Mucosa of descending colon (tissue), 3 donors: Measurements from ENCODE around the gene CEP295NL. TPM values are rescaled to one million over a fixed set of nuclear protein-coding genes. Genes with fewer than 3 reads are reported as not detected.

Source experiments
- ATAC-seq: fragments of 200-7000 bp; cut with Tn5 transposase; one replicate; pipeline ENCODE4 v1.9.1; 2020; ENCODE audit warnings: mild to moderate bottlenecking, moderate library complexity
- DNase-seq, 3 donors: peaks; one replicate each; pipeline ENCODE4 v3.0.0-alpha.2; 2020
- H3K36me3 ChIP-seq: fragments of 200-600 bp; one replicate; pipeline ENCODE4 v1.8.0; 2021; ENCODE audit warnings: low read depth, mild to moderate bottlenecking
- H3K4me1 ChIP-seq: fragments of 200-600 bp; one replicate; pipeline ENCODE4 v1.8.0; 2021; ENCODE audit warnings: low read depth, mild to moderate bottlenecking
- H3K4me3 ChIP-seq: fragments of 200-600 bp; one replicate; pipeline ENCODE4 v1.8.0; 2021; ENCODE audit warnings: mild to moderate bottlenecking
- H3K9me3 ChIP-seq: fragments of 200-600 bp; one replicate; pipeline ENCODE4 v1.8.0; 2021; ENCODE audit warnings: mild to moderate bottlenecking
- intact Hi-C, 2 donors: fragments of 100-400 bp; cut with DNase I in 1 of 2; cut with micrococcal nuclease in 1 of 2; formaldehyde crosslinking; loops; one replicate each; pipeline versions ENCODE4 v1.11.0 to v1.11.1; 2022; cut with DNase I, micrococcal nuclease
- total RNA-seq, 3 donors: library from RNA; stranded (reverse); fragmentation: NEBNext Ultra II Directional in 2 of 3; extraction: Animal tissue kit (Norgen Biotek cat#: 25700) in 2 of 3; gene quantifications; one replicate each; pipeline versions ENCODE4 v1.2.1 to v1.2.4, GENCODE V29; 2021 to 2023
- TF ChIP-seq, protein P1 (sequence below): fragments of 200-600 bp; IDR thresholded peaks from one replicate; pipeline ENCODE4 v1.8.0; 2022; ENCODE audit warnings: antibody characterized with exemption, mild to moderate bottlenecking
- donor health status: DM: no; HTN: no; CAD: no; lungs with moderate emphysema.
- donor health status: DM: no; HTN: no; CAD: no.
- donor health status: DM: no; HTN: yes; CAD: no.

The CEP295NL gene
- total RNA-seq, 3 donors from 2014 or later, result 1.4 to 2.5 (median 2.0) TPM

DNA sequence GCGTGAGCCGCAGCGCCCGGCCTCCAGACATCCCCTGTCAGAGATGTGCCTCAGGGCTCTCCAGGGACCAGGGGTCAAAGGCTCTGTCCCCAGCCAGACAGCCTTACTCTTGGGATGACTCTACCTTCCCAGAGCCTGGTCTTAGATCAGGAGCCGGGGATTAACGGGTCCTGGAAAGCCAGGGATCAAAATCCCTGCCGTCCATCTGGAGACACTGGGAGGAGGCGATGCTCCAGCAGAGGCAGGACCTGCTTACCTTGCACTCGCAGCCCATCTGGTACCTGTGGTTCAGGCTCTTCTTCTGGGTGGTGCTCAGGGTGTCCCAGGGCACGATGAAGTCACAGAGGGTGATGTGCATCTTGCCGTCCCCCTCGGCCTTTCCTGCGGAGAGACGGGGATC is 45.7 kb downstream of the CEP295NL start:
- intact Hi-C loops, result no loop called here
- ATAC-seq, result no peak
- H3K36me3 ChIP-seq, result no peaks in the 10 kb centered on the region
- TF ChIP-seq, protein P1, sequence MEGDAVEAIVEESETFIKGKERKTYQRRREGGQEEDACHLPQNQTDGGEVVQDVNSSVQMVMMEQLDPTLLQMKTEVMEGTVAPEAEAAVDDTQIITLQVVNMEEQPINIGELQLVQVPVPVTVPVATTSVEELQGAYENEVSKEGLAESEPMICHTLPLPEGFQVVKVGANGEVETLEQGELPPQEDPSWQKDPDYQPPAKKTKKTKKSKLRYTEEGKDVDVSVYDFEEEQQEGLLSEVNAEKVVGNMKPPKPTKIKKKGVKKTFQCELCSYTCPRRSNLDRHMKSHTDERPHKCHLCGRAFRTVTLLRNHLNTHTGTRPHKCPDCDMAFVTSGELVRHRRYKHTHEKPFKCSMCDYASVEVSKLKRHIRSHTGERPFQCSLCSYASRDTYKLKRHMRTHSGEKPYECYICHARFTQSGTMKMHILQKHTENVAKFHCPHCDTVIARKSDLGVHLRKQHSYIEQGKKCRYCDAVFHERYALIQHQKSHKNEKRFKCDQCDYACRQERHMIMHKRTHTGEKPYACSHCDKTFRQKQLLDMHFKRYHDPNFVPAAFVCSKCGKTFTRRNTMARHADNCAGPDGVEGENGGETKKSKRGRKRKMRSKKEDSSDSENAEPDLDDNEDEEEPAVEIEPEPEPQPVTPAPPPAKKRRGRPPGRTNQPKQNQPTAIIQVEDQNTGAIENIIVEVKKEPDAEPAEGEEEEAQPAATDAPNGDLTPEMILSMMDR, result no peak
- no peak overlapping the region for H3K4me3 ChIP-seq
- DNase-seq, result no peak
- H3K9me3 ChIP-seq, result no peaks in the 10 kb centered on the region
- H3K4me1 ChIP-seq, result no peaks in the 10 kb centered on the region

DNA sequence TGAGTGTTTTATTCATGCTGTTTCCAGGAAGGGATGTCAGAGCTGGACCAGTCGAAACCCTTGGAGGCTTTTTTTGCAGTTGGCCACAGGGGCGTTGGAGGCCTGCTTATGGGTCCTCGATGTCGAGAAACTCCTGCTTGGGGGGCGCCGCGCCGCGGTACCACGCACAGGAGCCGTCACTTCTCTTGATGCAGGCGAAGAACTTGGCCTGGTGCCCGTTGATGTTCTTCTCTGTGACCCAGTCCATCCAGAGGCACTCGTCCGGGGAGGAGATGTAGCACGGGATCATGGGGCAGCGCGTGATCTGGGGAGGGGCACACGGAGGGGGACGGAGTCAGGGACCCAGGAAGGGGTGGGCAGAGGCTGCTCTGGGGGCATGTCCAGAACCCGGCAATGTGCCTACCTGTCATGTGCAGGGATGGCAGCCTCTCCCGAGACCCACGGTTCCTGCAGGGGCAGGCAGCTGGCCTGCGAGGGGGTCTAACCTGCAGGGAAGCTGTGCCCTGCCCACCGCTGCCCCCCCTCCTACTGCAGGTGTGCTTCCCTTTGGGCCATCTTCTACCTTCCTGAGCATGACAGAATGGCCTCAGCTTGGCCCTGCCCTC is 47.3 kb downstream of the CEP295NL start:
- H3K36me3 ChIP-seq, result no peaks in the 10 kb centered on the region
- ATAC-seq, result no peak

DNA sequence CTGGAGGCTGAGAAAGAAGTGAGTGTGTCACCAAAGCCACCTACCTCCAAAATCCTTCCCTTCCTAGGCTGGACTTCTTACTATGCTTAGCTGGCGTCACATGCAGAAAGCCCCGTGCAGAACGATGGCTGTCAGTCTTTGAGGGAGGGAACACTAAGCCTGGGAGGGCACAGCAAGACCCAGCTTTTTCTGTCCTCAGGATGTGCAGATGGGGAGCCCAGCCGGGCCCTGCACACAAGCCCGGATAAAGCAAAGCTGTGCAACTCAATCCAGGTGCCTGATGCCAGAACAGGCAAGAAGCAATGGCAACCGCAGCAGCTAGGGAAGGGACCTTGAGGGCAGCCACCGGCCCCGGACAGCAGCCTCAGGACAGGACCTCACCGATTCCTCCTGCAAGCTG is 48.5 kb downstream of the CEP295NL start:
- intact Hi-C loops, result no loop called here
- H3K4me1 ChIP-seq, result no peaks in the 10 kb centered on the region
- TF ChIP-seq, protein P1, result no peak
- H3K4me3 ChIP-seq, result no peak overlapping the region
- H3K9me3 ChIP-seq, result no peaks in the 10 kb centered on the region
- H3K36me3 ChIP-seq, result no peaks in the 10 kb centered on the region
- ATAC-seq (no peak), DNase-seq (no peak)

More for the DNA sequence above, 47.3 kb downstream of the CEP295NL start:
- H3K4me3 ChIP-seq, result no peak overlapping the region
- DNase-seq, result no peak
- no peaks in the 10 kb centered on the region for H3K9me3 ChIP-seq
- intact Hi-C loops, result no loop called here
- TF ChIP-seq, protein P1, result no peak
- H3K4me1 ChIP-seq, result no peaks in the 10 kb centered on the region

DNA sequence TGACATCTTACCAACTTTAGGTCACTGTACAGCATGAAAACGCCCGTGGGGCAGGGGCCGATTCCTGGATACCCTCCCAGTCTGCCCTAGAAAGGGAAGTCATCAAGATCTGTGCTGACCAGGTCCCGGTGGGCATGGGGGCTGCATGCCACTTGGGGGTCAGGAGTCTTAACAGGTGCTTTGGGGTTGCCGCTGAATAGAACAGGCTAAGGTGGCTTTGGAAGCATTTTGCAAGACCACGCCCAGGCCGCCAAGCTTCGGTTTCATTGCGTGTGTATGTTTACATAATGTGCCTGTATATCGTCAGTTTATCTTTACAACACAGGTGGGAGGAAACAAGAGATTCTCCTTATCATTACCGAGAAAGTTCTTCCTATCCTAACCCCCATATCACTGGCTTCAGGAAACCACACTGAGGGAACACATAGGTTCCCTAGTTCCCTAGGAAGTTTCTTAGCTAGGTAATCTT is 49.0 kb downstream of the CEP295NL start:
- DNase-seq (peak; percentile 73 to 85 (median 75)), ATAC-seq (peak; percentile 88)
- TF ChIP-seq, protein P1, result no peak
- H3K4me1 ChIP-seq, result no peaks in the 10 kb centered on the region
- intact Hi-C loops, result no loop called here
- H3K9me3 ChIP-seq, result no peaks in the 10 kb centered on the region
- no peaks in the 10 kb centered on the region for H3K36me3 ChIP-seq
- no peak overlapping the region for H3K4me3 ChIP-seq

DNA sequence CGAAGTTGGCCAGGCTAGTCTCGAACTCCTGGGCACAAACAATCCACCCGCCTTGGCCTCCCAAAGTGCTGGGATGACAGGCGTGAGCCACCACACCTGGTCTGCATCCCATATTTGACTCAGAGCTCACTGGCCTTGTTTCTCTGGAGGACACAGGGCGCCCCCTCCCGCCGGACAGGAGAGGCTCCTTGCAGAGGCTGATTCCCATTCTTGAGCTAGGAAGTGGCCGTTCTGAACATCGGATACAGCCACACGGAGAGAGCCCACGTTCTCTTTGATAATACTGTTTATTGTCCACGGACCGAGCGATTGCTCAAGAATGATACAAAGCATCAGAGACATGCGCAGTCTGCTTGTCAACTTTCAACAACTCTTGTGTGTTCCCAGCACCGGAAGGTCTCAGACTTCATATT is 50.3 kb downstream of the CEP295NL start:
- Histone ChIP-seq H3K9me3 (no peaks in the 10 kb centered on the region), H3K4me3 (no peak overlapping the region), H3K4me1 (no peaks in the 10 kb centered on the region), H3K36me3 (no peaks in the 10 kb centered on the region)
- TF ChIP-seq, protein P1, result no peak
- intact Hi-C loops, result no loop called here
- ATAC-seq (no peak), DNase-seq (no peak)
